ENCODE results near the gene ZCCHC24. TPM values are rescaled to one million over a fixed set of nuclear protein-coding genes. Genes with fewer than 3 reads are reported as not detected.

ZCCHC24 gene
- total RNA-seq, 1 donor from 2014 or later: 5.9 TPM

DNA sequence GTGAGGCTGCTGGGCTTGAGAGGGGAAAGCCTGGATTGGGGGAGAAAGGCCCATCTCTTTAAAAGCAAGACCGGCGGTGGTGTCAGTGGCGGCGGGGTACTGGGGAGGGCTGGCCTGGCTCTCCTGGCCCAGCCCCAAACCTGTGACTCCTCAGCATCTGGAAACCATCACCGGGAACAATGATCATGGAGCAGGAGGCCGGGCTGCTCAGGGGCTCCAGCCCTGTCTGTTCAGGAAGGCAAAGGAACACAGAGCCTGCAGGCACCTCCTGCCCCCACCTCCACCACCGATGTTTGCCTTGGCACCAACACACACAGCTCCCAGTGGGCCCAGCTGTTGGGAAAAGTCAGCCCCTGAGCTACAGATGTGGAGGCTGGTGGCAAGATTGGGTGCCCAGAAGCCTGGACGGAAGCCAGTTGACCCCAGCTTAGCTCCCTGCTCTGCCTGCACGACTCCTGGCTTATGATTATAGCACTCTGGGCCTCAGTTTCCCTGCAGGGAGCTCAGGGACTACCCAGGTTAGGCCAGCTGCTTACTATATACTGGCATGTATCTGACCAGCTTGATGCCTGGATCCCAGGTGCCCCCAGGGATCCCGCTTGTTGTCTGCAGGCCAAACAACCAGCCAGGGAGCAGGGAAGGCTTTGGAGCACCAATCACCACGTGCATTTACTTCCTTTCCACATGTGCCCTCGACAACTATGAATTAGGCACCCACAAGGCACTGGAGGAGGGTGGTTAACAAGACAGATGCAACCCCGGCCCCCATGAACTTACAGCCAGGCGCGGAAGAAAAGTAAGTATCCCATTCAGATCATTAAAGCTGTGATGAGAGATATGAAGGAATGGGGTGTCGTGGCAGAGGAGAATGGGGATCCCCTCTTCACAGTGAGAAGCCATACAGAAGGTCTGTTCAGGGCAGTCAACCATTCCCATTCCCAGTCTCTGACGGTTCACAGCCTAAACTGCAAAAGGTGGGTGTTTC is 37.3 kb downstream of the ZCCHC24 start:
- H3K27ac ChIP-seq: no peak overlapping the region
- no peak overlapping the region for H2AFZ ChIP-seq (replicated peaks)
- Mint-ChIP-seq H3K4me3 (no peak overlapping the region), H3K27ac (no peak overlapping the region), H3K36me3 (no peaks in the 10 kb centered on the region), H3K27me3 (ENCODE audit: insufficient read depth, low read depth) (peaks cover 8% of the 10 kb centered on the region), H3K9me3 (no peaks in the 10 kb centered on the region), H3K4me1 (peaks cover 50% of the 10 kb centered on the region)
- no peaks in the 10 kb centered on the region for H3K9me3 ChIP-seq (ENCODE audit: low read depth)
- no peak overlapping the region for H3K4me2 ChIP-seq
- no peak overlapping the region for H3K9ac ChIP-seq
- H3K79me2 ChIP-seq (ENCODE audit: low read depth): no peaks in the 10 kb centered on the region
- no peak for DNase-seq (ENCODE audit: low spot score)
- no peaks in the 10 kb centered on the region for H4K20me1 ChIP-seq (ENCODE audit: low read depth)
- no peak overlapping the region for H3K4me3 ChIP-seq
- H3K36me3 ChIP-seq: no peaks in the 10 kb centered on the region
- H3K27me3 ChIP-seq: no peaks in the 10 kb centered on the region
- TF ChIP-seq EZH2phosphoT487 (IDR thresholded peaks at IDR 0.05) (no peak), EZH2 (IDR thresholded peaks at IDR 0.05) (no peak)
- TF ChIP-seq, protein P1, sequence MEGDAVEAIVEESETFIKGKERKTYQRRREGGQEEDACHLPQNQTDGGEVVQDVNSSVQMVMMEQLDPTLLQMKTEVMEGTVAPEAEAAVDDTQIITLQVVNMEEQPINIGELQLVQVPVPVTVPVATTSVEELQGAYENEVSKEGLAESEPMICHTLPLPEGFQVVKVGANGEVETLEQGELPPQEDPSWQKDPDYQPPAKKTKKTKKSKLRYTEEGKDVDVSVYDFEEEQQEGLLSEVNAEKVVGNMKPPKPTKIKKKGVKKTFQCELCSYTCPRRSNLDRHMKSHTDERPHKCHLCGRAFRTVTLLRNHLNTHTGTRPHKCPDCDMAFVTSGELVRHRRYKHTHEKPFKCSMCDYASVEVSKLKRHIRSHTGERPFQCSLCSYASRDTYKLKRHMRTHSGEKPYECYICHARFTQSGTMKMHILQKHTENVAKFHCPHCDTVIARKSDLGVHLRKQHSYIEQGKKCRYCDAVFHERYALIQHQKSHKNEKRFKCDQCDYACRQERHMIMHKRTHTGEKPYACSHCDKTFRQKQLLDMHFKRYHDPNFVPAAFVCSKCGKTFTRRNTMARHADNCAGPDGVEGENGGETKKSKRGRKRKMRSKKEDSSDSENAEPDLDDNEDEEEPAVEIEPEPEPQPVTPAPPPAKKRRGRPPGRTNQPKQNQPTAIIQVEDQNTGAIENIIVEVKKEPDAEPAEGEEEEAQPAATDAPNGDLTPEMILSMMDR (IDR thresholded peaks at IDR 0.05): no peak
- H3K4me1 ChIP-seq: peaks cover 30% of the 10 kb centered on the region
- peaks cover 17% of the 10 kb centered on the region for H3F3A ChIP-seq (ENCODE audit: low read depth)

DNA sequence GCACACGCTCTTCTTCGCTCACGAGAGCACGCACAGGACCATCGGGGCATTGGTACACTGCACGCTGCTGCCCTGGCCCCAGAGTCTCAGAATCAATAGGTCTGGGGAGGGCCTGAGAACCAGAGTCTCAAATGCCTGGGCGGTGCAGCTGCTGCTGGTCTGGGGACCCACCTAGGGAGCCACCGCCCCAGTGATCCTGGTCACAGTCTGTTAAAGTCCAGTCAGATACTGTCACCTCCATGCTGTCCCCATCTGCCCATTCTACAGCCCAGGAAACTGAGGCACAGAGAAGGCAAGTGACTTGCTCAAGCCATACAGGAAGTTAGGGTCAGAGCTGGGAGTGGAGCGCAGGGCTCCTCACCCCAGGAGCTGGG is 38.0 kb downstream of the ZCCHC24 start:
- Histone ChIP-seq H3K4me1 (peaks cover 32% of the 10 kb centered on the region), H3K27ac (no peak overlapping the region), H3K36me3 (no peaks in the 10 kb centered on the region), H3K79me2 (ENCODE audit: low read depth) (no peaks in the 10 kb centered on the region), H3K9ac (no peak overlapping the region), H2AFZ (replicated peaks) (no peak overlapping the region), H3K9me3 (ENCODE audit: low read depth) (no peaks in the 10 kb centered on the region), H4K20me1 (ENCODE audit: low read depth) (no peaks in the 10 kb centered on the region), H3K4me3 (no peak overlapping the region), H3K27me3 (no peaks in the 10 kb centered on the region), H3K4me2 (no peak overlapping the region), H3F3A (ENCODE audit: low read depth) (peaks cover 22% of the 10 kb centered on the region)
- H3K9me3 Mint-ChIP-seq: no peaks in the 10 kb centered on the region
- DNase-seq (ENCODE audit: low spot score): no peak
- H3K36me3 Mint-ChIP-seq: no peaks in the 10 kb centered on the region
- H3K27ac Mint-ChIP-seq: no peak overlapping the region
- peaks cover 9% of the 10 kb centered on the region for H3K27me3 Mint-ChIP-seq (ENCODE audit: insufficient read depth, low read depth)
- H3K4me3 Mint-ChIP-seq: no peak overlapping the region
- TF ChIP-seq, protein P1 (IDR thresholded peaks at IDR 0.05): no peak
- TF ChIP-seq EZH2phosphoT487 (IDR thresholded peaks at IDR 0.05) (no peak), EZH2 (IDR thresholded peaks at IDR 0.05) (no peak)
- H3K4me1 Mint-ChIP-seq: peaks cover 52% of the 10 kb centered on the region

DNA sequence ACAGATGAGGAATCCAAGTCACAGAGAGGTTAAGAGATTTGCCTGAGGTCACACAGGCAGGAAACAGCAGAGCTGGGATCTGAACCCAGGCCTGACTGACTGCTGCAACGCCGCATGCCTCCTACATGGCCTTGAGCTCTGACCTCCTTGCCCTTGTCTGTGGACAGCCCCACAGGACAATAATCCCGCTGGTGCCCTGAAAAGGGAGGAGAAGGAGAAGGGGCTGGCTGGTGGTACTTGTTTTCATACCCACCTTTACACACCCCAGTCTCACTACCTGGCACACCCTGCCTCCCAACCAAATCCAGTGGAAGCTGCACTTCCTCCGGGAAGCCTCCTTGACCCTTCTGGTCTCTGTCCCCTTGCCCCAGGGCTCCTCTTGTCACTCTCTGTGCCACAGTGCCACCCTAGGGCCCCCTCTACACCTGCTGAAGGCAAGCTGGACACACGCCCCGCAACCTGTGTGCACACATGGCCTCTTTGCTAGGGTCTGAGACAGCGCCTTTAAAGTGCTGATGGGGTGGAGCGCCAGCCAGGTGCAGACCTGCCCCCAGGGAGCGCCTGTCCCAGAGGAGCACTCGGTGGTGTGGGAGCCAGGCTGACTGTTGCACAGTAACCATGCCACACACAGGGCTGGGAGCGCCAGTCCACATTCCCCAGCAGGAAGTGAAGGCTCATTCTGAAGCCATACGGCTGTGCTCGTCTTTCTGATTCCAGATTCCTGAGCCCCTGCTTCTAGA is 38.6 kb downstream of the ZCCHC24 start:
- Mint-ChIP-seq H3K27me3 (ENCODE audit: insufficient read depth, low read depth) (peaks cover 9% of the 10 kb centered on the region), H3K9me3 (no peaks in the 10 kb centered on the region), H3K4me1 (peaks cover 53% of the 10 kb centered on the region), H3K36me3 (no peaks in the 10 kb centered on the region), H3K27ac (no peak overlapping the region), H3K4me3 (no peak overlapping the region)
- no peaks in the 10 kb centered on the region for H3K79me2 ChIP-seq (ENCODE audit: low read depth)
- H2AFZ ChIP-seq (replicated peaks): no peak overlapping the region
- H3K36me3 ChIP-seq: no peaks in the 10 kb centered on the region
- H3K27me3 ChIP-seq: no peaks in the 10 kb centered on the region
- no peak overlapping the region for H3K27ac ChIP-seq
- peaks cover 32% of the 10 kb centered on the region for H3K4me1 ChIP-seq
- H3K4me3 ChIP-seq: no peak overlapping the region
- no peaks in the 10 kb centered on the region for H4K20me1 ChIP-seq (ENCODE audit: low read depth)
- H3K4me2 ChIP-seq: no peak overlapping the region
- H3K9me3 ChIP-seq (ENCODE audit: low read depth): no peaks in the 10 kb centered on the region
- peaks cover 22% of the 10 kb centered on the region for H3F3A ChIP-seq (ENCODE audit: low read depth)
- TF ChIP-seq EZH2phosphoT487 (IDR thresholded peaks at IDR 0.05) (no peak), EZH2 (IDR thresholded peaks at IDR 0.05) (no peak)
- TF ChIP-seq, protein P1 (IDR thresholded peaks at IDR 0.05): no peak
- no peak for DNase-seq (ENCODE audit: low spot score)
- no peak overlapping the region for H3K9ac ChIP-seq
